HEK293 (cell line): ENCODE measurements around the gene AKAP12.

Experiments
- CTCF ChIA-PET: fragments of 350-600 bp; formaldehyde crosslinking; extraction: SDS; loops from one replicate; lab custom pipeline; 2021; ENCODE audit warnings: antibody characterized with exemption; lab: Yijun Ruan, JAX
- POLR2A ChIA-PET: fragments of 300-600 bp; formaldehyde crosslinking; extraction: SDS; loops from one replicate; lab custom pipeline; 2020; ENCODE audit warnings: antibody characterized with exemption, inconsistent platforms; lab: Yijun Ruan, JAX
- H3K27ac ChIP-seq: fragments of 200-500 bp; sonication (Bioruptor generic); 2 replicates; pipeline ENCODE4 v1.5.1; 2014; ENCODE audit warnings: low read depth, low read length, control low read depth, inconsistent platforms; ENCODE audit errors: extremely low read depth
- H3K36me3 ChIP-seq, 2 experiments: fragments of 200-500 bp in 1 of 2; sonication (Bioruptor generic) in 1 of 2; 1 replicate in 1 of 2; 2 replicates in 1 of 2; pipeline ENCODE4 v1.5.1; 2014 to 2017; ENCODE audit warnings: inconsistent platforms in 2 of 2, low read length in 2 of 2; ENCODE audit not compliant: control insufficient read depth in 2 of 2, insufficient read depth in 1 of 2
- H3K4me1 ChIP-seq: fragments of 200-500 bp; sonication (Bioruptor generic); 2 replicates; pipeline ENCODE4 v1.5.1; 2014; ENCODE audit warnings: mild to moderate bottlenecking, low read length, inconsistent platforms; ENCODE audit not compliant: control insufficient read depth, insufficient read depth
- H3K4me3 ChIP-seq: 2 replicates; pipeline ENCODE4 v1.5.1; 2011; ENCODE audit warnings: low read depth, mild to moderate bottlenecking, control low read depth, low read length, moderate library complexity
- H3K9me3 ChIP-seq: fragments of 200-500 bp; sonication (Bioruptor generic); 2 replicates; pipeline ENCODE4 v1.5.1; 2014; ENCODE audit warnings: low read depth, low read length, inconsistent platforms; ENCODE audit not compliant: control insufficient read depth, insufficient read depth
- HOXA7 ChIP-seq: sonication (generic); formaldehyde crosslinking; IDR thresholded peaks from 2 replicates; pipeline ENCODE4 v1.8.1; 2022; ENCODE audit warnings: missing genetic modification reagents, borderline replicate concordance
- KLF8 ChIP-seq: fragments of 450-650 bp; formaldehyde crosslinking; IDR thresholded peaks from 2 replicates; pipeline ENCODE4 v1.5.1; 2016; ENCODE audit warnings: missing biosample characterization, missing genetic modification characterization
- MEIS1 ChIP-seq: sonication (generic); formaldehyde crosslinking; IDR thresholded peaks from 2 replicates; pipeline ENCODE4 v1.8.1; 2022; ENCODE audit warnings: missing genetic modification reagents, mild to moderate bottlenecking, borderline replicate concordance
- OVOL3 ChIP-seq: fragments of 450-650 bp; formaldehyde crosslinking; IDR thresholded peaks from 2 replicates; pipeline ENCODE4 v1.5.1; 2016; ENCODE audit warnings: missing biosample characterization, missing genetic modification characterization
- WT1 ChIP-seq: fragments of 450-650 bp; formaldehyde crosslinking; IDR thresholded peaks from 2 replicates; pipeline ENCODE4 v1.5.1; 2016; ENCODE audit warnings: missing biosample characterization, missing genetic modification characterization
- ZBTB17 ChIP-seq: fragments of 450-650 bp; formaldehyde crosslinking; IDR thresholded peaks from 2 replicates; pipeline ENCODE4 v1.5.1; 2016; ENCODE audit warnings: missing biosample characterization, missing genetic modification characterization
- ZFHX2 ChIP-seq: fragments of 450-650 bp; formaldehyde crosslinking; conservative IDR thresholded peaks from 2 replicates; pipeline ENCODE4 v1.5.1; 2016; ENCODE audit warnings: missing biosample characterization, missing genetic modification characterization
- ZFP3 ChIP-seq: fragments of 450-650 bp; formaldehyde crosslinking; IDR thresholded peaks from 2 replicates; pipeline ENCODE4 v1.5.1; 2016; ENCODE audit warnings: low read depth, missing biosample characterization, missing genetic modification characterization
- ZNF112 ChIP-seq: fragments of 450-650 bp; formaldehyde crosslinking; IDR thresholded peaks from 2 replicates; pipeline ENCODE4 v1.5.0; 2017; ENCODE audit warnings: missing biosample characterization, missing genetic modification characterization
- ZNF16 ChIP-seq: fragments of 450-650 bp; formaldehyde crosslinking; IDR thresholded peaks from 2 replicates; pipeline ENCODE4 v1.5.1; 2016; ENCODE audit warnings: low read depth, missing biosample characterization, missing genetic modification characterization
- ZNF2 ChIP-seq: fragments of 450-650 bp; formaldehyde crosslinking; IDR thresholded peaks from 2 replicates; pipeline ENCODE4 v1.5.1; 2016; ENCODE audit warnings: missing biosample characterization, missing genetic modification characterization
- ZNF354C ChIP-seq: fragments of 450-650 bp; formaldehyde crosslinking; IDR thresholded peaks from 2 replicates; pipeline ENCODE4 v1.5.1; 2016; ENCODE audit warnings: missing biosample characterization, missing genetic modification characterization, low read depth, borderline replicate concordance
- ZNF366 ChIP-seq: fragments of 450-650 bp; formaldehyde crosslinking; conservative IDR thresholded peaks from 2 replicates; pipeline ENCODE4 v1.5.1; 2016; ENCODE audit warnings: missing biosample characterization, missing genetic modification characterization
- ZNF404 ChIP-seq: fragments of 450-650 bp; formaldehyde crosslinking; IDR thresholded peaks from 2 replicates; pipeline ENCODE4 v1.5.1; 2017; ENCODE audit warnings: missing biosample characterization, missing genetic modification characterization
- ZNF423 ChIP-seq: fragments of 450-650 bp; formaldehyde crosslinking; IDR thresholded peaks from 2 replicates; pipeline ENCODE4 v1.5.1; 2016; ENCODE audit warnings: missing biosample characterization, missing genetic modification characterization
- ZNF501 ChIP-seq: fragments of 450-650 bp; formaldehyde crosslinking; IDR thresholded peaks from 2 replicates; pipeline ENCODE4 v1.5.1; 2016; ENCODE audit warnings: missing biosample characterization, missing genetic modification characterization
- ZNF629 ChIP-seq: fragments of 450-650 bp; formaldehyde crosslinking; IDR thresholded peaks from 2 replicates; pipeline ENCODE4 v1.5.1; 2017; ENCODE audit warnings: missing biosample characterization, missing genetic modification characterization
- ZNF670 ChIP-seq: fragments of 450-650 bp; formaldehyde crosslinking; IDR thresholded peaks from 2 replicates; pipeline ENCODE4 v1.5.1; 2016; ENCODE audit warnings: missing biosample characterization, missing genetic modification characterization, low read depth
- TF ChIP-seq, protein P1 (sequence below): fragments of 450-650 bp; formaldehyde crosslinking; IDR thresholded peaks from 2 replicates; pipeline ENCODE4 v1.5.1; 2016; ENCODE audit warnings: missing biosample characterization, missing genetic modification characterization
- TF ChIP-seq, protein P2 (sequence below): fragments of 450-650 bp; formaldehyde crosslinking; IDR thresholded peaks from 2 replicates; pipeline ENCODE4 v1.5.1; 2016; ENCODE audit warnings: missing biosample characterization, missing genetic modification characterization
- TF ChIP-seq, protein P3 (sequence below): fragments of 450-650 bp; formaldehyde crosslinking; IDR thresholded peaks from 2 replicates; pipeline ENCODE4 v1.5.1; 2016; ENCODE audit warnings: missing biosample characterization, missing genetic modification characterization

AKAP12 gene

DNA sequence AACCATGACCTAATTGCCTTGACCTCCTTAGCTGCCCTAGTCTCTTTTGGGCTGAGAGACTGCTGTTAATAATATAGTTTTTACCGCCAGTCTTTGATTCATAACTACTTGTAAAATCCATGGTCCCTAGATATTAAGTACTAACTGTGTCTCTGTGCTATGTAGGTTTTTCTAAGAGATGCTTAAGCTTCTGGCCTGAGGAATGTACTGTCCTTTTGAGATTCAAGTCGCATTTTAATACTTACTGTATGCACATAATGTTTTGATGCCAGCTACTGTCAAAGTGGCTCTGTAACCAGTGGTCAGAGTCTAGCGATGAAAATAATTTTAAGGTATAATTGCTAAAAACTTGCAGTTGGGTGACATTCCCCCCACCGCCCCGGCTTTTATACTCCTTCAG lies 2.1 kb downstream of the AKAP12 start:
- TF ChIP-seq ZNF501 (tag by site-specific recombination), result no peak
- Histone ChIP-seq H3K36me3 (no peaks in the 10 kb centered on the region), H3K4me1 (peaks cover 9% of the 10 kb centered on the region; the same call in 1 of the 2 replicates), H3K4me3 (peak overlapping the region; percentile 67), H3K9me3 (no peaks in the 10 kb centered on the region), H3K27ac (no peak overlapping the region)
- POLR2A ChIA-PET, result no interaction called here
- CTCF ChIA-PET, result interaction anchor here (1.4 to 5.3 kb wide), 2 partner anchors 82 to 228 kb away, joined by 5 to 34 read pairs; no protein-coding TSS in a partner anchor

DNA sequence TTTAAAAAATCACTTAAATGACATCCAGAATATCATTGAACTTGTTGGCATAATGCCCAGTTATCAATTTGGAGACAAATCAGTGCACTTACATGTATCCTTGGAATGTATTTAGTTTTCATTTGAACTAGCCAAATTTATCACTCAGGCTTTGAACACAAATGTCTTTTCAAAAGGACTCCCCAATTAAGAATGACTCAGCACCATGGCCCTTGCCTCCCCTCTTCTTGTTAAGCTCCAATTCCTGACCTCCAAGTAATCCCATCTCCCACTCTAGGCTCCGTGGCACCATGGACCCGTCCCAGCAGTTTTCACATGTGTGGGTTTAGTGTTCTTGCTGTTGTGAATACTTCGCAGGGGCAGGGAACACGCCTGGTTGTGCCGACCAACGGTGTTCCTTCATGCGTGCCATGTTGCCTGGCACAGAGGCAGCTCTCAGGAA lies 2.7 kb downstream of the AKAP12 start:
- H3K9me3 ChIP-seq, result no peaks in the 10 kb centered on the region
- H3K4me3 ChIP-seq, result no peak overlapping the region
- peaks cover 9% of the 10 kb centered on the region; the same call in 1 of the 2 replicates for H3K4me1 ChIP-seq
- H3K36me3 ChIP-seq, result no peaks in the 10 kb centered on the region
- H3K27ac ChIP-seq, result no peak overlapping the region
- TF ChIP-seq ZNF404 (tag by site-specific recombination) (no peak), ZNF112 (tag by site-specific recombination) (no peak), ZNF2 (tag by site-specific recombination) (no peak), WT1 (peak; percentile 66), ZNF16 (no peak), ZFHX2 (tag by site-specific recombination) (0 out of 2 replicates have a peak, but pooled peaks have one; percentile 6), ZNF629 (tag by site-specific recombination) (no peak), KLF8 (tag by site-specific recombination) (no peak), ZNF423 (tag by site-specific recombination) (no peak), ZFP3 (no peak), MEIS1 (CRISPR knock-in tag) (no peak), ZNF670 (no peak), HOXA7 (no peak), ZNF354C (tag by site-specific recombination) (no peak), ZBTB17 (tag by site-specific recombination) (peak; percentile 50; the same call in 1 of the 2 replicates), OVOL3 (tag by site-specific recombination) (no peak), ZNF366 (tag by site-specific recombination) (peak; percentile 21; the same call in 1 of the 2 replicates)
- TF ChIP-seq, protein P1, sequence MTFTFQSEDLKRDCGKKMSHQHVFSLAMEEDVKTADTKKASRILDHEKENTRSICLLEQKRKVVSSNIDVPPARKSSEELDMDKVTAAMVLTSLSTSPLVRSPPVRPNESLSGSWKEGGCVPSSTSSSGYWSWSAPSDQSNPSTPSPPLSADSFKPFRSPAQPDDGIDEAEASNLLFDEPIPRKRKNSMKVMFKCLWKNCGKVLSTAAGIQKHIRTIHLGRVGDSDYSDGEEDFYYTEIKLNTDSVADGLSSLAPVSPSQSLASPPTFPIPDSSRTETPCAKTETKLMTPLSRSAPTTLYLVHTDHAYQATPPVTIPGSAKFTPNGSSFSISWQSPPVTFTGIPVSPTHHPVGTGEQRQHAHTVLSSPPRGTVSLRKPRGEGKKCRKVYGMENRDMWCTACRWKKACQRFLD (tag by site-specific recombination), result no peak
- TF ChIP-seq, protein P2, sequence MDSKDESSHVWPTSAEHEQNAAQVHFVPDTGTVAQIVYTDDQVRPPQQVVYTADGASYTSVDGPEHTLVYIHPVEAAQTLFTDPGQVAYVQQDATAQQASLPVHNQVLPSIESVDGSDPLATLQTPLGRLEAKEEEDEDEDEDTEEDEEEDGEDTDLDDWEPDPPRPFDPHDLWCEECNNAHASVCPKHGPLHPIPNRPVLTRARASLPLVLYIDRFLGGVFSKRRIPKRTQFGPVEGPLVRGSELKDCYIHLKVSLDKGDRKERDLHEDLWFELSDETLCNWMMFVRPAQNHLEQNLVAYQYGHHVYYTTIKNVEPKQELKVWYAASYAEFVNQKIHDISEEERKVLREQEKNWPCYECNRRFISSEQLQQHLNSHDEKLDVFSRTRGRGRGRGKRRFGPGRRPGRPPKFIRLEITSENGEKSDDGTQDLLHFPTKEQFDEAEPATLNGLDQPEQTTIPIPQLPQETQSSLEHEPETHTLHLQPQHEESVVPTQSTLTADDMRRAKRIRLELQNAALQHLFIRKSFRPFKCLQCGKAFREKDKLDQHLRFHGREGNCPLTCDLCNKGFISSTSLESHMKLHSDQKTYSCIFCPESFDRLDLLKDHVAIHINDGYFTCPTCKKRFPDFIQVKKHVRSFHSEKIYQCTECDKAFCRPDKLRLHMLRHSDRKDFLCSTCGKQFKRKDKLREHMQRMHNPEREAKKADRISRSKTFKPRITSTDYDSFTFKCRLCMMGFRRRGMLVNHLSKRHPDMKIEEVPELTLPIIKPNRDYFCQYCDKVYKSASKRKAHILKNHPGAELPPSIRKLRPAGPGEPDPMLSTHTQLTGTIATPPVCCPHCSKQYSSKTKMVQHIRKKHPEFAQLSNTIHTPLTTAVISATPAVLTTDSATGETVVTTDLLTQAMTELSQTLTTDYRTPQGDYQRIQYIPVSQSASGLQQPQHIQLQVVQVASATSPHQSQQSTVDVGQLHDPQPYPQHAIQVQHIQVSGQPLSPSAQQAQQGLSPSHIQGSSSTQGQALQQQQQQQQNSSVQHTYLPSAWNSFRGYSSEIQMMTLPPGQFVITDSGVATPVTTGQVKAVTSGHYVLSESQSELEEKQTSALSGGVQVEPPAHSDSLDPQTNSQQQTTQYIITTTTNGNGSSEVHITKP (tag by site-specific recombination), result no peak
- TF ChIP-seq, protein P3, sequence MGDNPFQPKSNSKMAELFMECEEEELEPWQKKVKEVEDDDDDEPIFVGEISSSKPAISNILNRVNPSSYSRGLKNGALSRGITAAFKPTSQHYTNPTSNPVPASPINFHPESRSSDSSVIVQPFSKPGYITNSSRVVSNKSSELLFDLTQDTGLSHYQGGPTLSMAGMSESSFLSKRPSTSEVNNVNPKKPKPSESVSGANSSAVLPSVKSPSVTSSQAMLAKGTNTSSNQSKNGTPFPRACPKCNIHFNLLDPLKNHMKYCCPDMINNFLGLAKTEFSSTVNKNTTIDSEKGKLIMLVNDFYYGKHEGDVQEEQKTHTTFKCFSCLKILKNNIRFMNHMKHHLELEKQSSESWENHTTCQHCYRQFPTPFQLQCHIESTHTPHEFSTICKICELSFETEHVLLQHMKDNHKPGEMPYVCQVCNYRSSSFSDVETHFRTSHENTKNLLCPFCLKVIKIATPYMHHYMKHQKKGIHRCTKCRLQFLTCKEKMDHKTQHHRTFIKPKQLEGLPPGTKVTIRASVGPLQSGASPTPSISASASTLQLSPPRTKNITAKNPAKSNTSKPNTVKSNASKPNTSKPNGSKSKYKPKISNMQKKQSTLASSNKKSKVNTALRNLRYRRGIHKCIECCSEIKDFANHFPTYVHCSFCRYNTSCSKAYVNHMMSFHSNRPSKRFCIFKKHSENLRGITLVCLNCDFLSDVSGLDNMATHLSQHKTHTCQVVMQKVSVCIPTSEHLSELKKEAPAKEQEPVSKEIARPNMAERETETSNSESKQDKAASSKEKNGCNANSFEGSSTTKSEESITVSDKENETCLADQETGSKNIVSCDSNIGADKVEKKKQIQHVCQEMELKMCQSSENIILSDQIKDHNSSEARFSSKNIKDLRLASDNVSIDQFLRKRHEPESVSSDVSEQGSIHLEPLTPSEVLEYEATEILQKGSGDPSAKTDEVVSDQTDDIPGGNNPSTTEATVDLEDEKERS (tag by site-specific recombination), result no peak
- TF ChIP-seq, all 188 proteins: peak for 4
- ChIA-PET POLR2A (no interaction called here), CTCF (interaction anchor here (0.6 to 5.3 kb wide), 2 partner anchors 11 to 82 kb away, joined by 3 to 34 read pairs; no protein-coding TSS in a partner anchor)
